ENCODE measurements around the gene CGREF1. TPM values are rescaled to one million over a fixed set of nuclear protein-coding genes. Genes with fewer than 3 reads are reported as not detected.

The CGREF1 gene
- total RNA-seq, 2 donors from 2014 or later, result 1.0 to 3.0 TPM

GRCh38 chr2:27086724-27087593 lies 32.0 kb downstream of the CGREF1 start, which contains the start of gene KHK:
Gene KHK (plus strand): TSS chr2:27086772. CDS start chr2:27087260, 488 bp downstream.
- peak; percentile 57 to 73 (median 66) for DNase-seq
- peak; percentile 11 for ATAC-seq
- Histone ChIP-seq H3K4me3 (peak within 1 kb of the TSS; percentile 55 to 74), H3K9me3 (no peaks in the 10 kb centered on the region), H3K36me3 (replicated peaks in 1 of 2; ENCODE audit: insufficient read depth in 1 of 2, low read depth in 2 of 2) (no peaks in the 10 kb centered on the region), H3K4me1 (peaks cover 26% of the 10 kb centered on the region), H3K27me3 (no peaks in the 10 kb centered on the region), H3K27ac (peak within 1 kb of the TSS; percentile 76 to 96 (median 86))
- TF ChIP-seq, protein P1, sequence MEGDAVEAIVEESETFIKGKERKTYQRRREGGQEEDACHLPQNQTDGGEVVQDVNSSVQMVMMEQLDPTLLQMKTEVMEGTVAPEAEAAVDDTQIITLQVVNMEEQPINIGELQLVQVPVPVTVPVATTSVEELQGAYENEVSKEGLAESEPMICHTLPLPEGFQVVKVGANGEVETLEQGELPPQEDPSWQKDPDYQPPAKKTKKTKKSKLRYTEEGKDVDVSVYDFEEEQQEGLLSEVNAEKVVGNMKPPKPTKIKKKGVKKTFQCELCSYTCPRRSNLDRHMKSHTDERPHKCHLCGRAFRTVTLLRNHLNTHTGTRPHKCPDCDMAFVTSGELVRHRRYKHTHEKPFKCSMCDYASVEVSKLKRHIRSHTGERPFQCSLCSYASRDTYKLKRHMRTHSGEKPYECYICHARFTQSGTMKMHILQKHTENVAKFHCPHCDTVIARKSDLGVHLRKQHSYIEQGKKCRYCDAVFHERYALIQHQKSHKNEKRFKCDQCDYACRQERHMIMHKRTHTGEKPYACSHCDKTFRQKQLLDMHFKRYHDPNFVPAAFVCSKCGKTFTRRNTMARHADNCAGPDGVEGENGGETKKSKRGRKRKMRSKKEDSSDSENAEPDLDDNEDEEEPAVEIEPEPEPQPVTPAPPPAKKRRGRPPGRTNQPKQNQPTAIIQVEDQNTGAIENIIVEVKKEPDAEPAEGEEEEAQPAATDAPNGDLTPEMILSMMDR (IDR thresholded peaks at IDR 0.05), result no peak
- TF ChIP-seq POLR2A (IDR thresholded peaks at IDR 0.05), result no peak
- WGBS, 2 donors, result 7 to 28% methylated on average over 21 to 52 of the region's 54 CpGs
- intact Hi-C loops (cut with DNase I), result no loop called here

DNA sequence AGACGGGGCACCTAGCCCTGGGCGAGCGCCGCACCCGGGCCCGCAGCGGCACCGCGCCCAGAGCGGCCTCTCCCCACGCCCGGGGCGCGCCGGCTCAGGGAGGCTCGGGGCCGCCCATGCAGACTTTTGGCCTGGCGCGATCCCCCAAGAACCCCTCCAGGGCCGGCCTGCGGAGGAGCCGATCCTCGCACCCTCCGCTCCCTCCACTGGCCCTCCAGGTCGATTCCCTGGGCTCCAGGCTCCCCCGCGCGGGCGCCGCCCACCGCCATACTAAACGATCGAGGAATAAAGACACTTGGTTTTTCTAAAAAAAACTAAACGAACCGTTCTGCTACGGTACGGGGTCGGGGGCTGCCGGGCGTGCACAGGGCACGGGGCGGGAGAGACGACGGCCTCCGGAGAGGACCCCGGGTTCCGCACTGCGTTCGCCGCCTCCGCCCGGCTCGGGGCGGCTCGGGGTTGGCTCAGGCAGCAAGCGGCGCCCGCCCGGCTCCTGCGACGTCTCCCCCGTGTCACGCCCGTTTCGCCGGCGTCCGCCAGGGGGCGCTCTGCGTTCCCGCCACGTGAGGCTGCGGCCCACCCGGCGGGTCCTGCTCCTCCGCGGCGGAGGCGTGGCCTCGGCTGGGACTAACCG lies 32.7 kb downstream of the CGREF1 start:
- intact Hi-C loops (cut with DNase I), result no loop called here
- H3K36me3 ChIP-seq (replicated peaks in 1 of 2; ENCODE audit: insufficient read depth in 1 of 2, low read depth in 2 of 2), result no peaks in the 10 kb centered on the region

DNA sequence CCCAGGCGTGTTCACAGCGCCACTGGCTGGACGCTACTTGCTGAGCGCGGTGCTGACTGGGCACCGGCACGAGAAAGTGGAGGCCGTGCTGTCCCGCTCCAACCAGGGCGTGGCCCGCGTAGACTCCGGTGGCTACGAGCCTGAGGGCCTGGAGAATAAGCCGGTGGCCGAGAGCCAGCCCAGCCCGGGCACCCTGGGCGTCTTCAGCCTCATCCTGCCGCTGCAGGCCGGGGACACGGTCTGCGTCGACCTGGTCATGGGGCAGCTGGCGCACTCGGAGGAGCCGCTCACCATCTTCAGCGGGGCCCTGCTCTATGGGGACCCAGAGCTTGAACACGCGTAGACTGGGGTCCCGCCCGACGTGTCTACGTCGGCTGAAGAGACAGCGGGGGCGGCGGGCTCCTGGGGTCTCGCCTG lies 33.2 kb downstream of the CGREF1 start:
- Histone ChIP-seq H3K4me1 (peaks cover 38% of the 10 kb centered on the region), H3K36me3 (replicated peaks in 1 of 2; ENCODE audit: insufficient read depth in 1 of 2, low read depth in 2 of 2) (no peaks in the 10 kb centered on the region), H3K4me3 (peak overlapping the region; percentile 55 to 74), H3K9me3 (no peaks in the 10 kb centered on the region), H3K27ac (peak overlapping the region; percentile 76 to 96 (median 86)), H3K27me3 (no peaks in the 10 kb centered on the region)
- ATAC-seq, result peak; percentile 51
- WGBS, 2 donors, result 1 to 2% methylated on average over 10 to 38 of the region's 38 CpGs
- peak in 2 of 3 donors; percentile 10 to 27 for TF ChIP-seq POLR2A (IDR thresholded peaks at IDR 0.05)
- TF ChIP-seq, protein P1 (IDR thresholded peaks at IDR 0.05), result peak in 4 of 7 experiments; percentile 5 to 49 (median 24)
- intact Hi-C loops (cut with DNase I), result no loop called here
- DNase-seq, result peak; percentile 70 to 81 (median 78)

More for the DNA sequence above, 32.7 kb downstream of the CGREF1 start:
- H3K4me1 ChIP-seq, result peaks cover 33% of the 10 kb centered on the region
- no peaks in the 10 kb centered on the region for H3K9me3 ChIP-seq
- ATAC-seq (peak; percentile 92), DNase-seq (peak; percentile 95 to 97 (median 96))
- peak overlapping the region; percentile 76 to 96 (median 86) for H3K27ac ChIP-seq
- TF ChIP-seq POLR2A (IDR thresholded peaks at IDR 0.05), result peak; percentile 70 to 77 (median 76)
- TF ChIP-seq, protein P1 (IDR thresholded peaks at IDR 0.05), result peak; percentile 71 to 99 (median 97)
- no peaks in the 10 kb centered on the region for H3K27me3 ChIP-seq
- H3K4me3 ChIP-seq, result peak overlapping the region; percentile 55 to 74
- WGBS, 2 donors, result 1% methylated on average over 79 of the region's 81 CpGs; no CpG with 5 or more reads in 1 of the 2 donors

DNA sequence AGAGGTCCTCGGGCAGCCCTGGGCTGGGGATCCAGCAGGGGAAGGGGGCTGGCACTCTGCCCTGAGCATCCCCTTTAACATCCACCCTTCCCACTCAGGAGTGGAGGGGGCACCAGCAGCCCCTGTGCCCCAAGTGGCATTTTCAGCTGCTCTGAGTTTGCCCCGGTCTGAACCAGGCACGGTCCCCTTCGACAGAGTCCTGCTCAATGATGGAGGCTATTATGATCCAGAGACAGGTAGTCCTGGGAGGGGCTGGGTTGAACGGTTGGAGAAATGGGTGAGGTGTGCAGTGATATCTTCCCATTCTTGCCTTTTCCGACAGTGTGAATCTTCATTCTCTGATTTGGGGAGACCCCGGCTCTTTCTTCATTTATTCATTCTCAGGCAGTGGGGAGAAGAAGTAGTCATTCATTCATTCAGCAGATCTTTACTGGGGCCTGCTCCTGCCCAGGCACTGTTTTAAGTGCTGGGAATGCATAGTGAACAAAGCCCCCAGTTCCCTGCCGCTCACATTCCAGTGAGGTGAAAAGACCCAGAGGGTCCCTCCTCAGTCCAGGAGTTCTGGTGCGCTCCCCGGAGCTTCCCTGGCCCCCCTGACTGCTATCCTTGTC lies 33.8 kb downstream of the CGREF1 start:
- Histone ChIP-seq H3K4me3 (peak overlapping the region in 1 of 2 donors; percentile 74), H3K9me3 (no peaks in the 10 kb centered on the region), H3K4me1 (peaks cover 39% of the 10 kb centered on the region), H3K36me3 (replicated peaks in 1 of 2; ENCODE audit: insufficient read depth in 1 of 2, low read depth in 2 of 2) (no peaks in the 10 kb centered on the region), H3K27ac (peak overlapping the region; percentile 76 to 96 (median 86)), H3K27me3 (no peaks in the 10 kb centered on the region)
- DNase-seq (no peak), ATAC-seq (no peak)
- WGBS, 2 donors, result 50 to 63% methylated on average over 8 to 10 of the region's 10 CpGs
- no peak for TF ChIP-seq POLR2A (IDR thresholded peaks at IDR 0.05)
- TF ChIP-seq, protein P1 (IDR thresholded peaks at IDR 0.05), result peak in 2 of 7 experiments; percentile 22 to 37
- intact Hi-C loops (cut with DNase I), result no loop called here

All from body of pancreas (tissue), 4 donors.